Measurements from ENCODE around the gene CHCHD3. TPM values are rescaled to one million over a fixed set of nuclear protein-coding genes. Genes with fewer than 3 reads are reported as not detected.

The CHCHD3 gene
- total RNA-seq, 1 experiment from 2014 or later, result 100 TPM

DNA sequence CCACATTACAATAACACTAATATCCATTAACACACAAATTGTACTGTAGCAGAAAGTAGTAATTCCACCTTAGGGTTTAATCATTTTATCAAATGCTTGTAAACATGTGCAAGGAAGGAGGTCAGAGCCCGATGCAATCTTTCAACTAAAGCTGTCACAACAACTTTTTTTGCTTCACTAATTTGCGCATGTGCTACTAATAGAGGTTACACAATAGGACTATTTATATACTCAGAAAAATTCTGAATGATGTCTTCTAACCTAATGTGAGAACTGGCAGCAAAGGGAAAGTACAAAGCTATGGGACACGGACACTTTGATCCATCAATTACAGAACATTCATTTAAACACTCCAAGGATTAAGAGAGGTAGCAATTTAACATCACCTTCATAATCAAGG lies 244.4 kb downstream of the CHCHD3 start:
- H4K20me1 ChIP-seq (ENCODE audit: insufficient read depth), result no peaks in the 10 kb centered on the region; the same call in 1 of the 2 replicates
- no peaks in the 10 kb centered on the region for H3K4me1 ChIP-seq (replicated peaks; ENCODE audit: insufficient read depth)
- intact Hi-C loops (cut with micrococcal nuclease; ENCODE audit: unreplicated experiment), result no loop called here
- H3K4me3 ChIP-seq, result no peak overlapping the region
- no peak for DNase-seq
- ChIA-PET CTCF (no interaction called here), POLR2A (ENCODE audit: unreplicated experiment) (no interaction called here)
- H2AFZ ChIP-seq, result no peak overlapping the region
- no peak for TF ChIP-seq EZH2 (IDR thresholded peaks at IDR 0.05; ENCODE audit: low read depth)
- no peaks in the 10 kb centered on the region for H3K27me3 ChIP-seq (ENCODE audit: insufficient read depth, low read depth)
- H3K4me2 ChIP-seq, result no peak overlapping the region
- H3K36me3 ChIP-seq (ENCODE audit: low read depth), result 0 out of 2 replicates have a peak, but pooled peaks cover 3% of the 10 kb centered on the region
- no peak overlapping the region for H3K27ac ChIP-seq
- no peaks in the 10 kb centered on the region for H3K9me3 ChIP-seq (ENCODE audit: insufficient read depth, low read depth)
- BruUV-seq (replicated peaks), result no TSS peak
- H3K79me2 ChIP-seq (ENCODE audit: low read depth), result no peaks in the 10 kb centered on the region
- no peaks in the 10 kb centered on the region for H3F3A ChIP-seq (ENCODE audit: insufficient read depth, low read depth)
- H3K9me2 ChIP-seq (ENCODE audit: insufficient read depth), result no peaks in the 10 kb centered on the region

DNA sequence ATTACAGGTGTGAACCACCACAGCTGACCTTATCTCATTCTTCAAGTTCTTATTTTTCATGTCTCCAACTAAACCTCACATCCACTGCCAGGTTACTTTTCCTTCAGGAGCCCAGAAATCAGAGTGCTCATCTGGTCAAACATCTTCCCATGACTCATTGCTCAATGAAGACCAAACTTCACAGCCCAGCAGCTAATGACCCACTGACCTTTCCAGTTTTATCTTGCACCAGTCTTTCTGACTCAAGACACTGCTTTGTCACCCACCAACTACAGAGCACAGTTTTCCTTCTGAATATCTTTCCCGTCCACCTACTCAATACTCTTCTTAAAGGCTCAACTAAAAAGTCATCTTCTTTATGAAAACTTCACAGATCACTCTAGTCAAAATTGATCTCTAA lies 245.1 kb downstream of the CHCHD3 start:
- no peaks in the 10 kb centered on the region for H3K9me2 ChIP-seq (ENCODE audit: insufficient read depth)
- H3K79me2 ChIP-seq (ENCODE audit: low read depth), result no peaks in the 10 kb centered on the region
- DNase-seq, result no peak
- ChIA-PET CTCF (no interaction called here), POLR2A (ENCODE audit: unreplicated experiment) (no interaction called here)
- H3K27me3 ChIP-seq (ENCODE audit: insufficient read depth, low read depth), result no peaks in the 10 kb centered on the region
- H3K9me3 ChIP-seq (ENCODE audit: insufficient read depth, low read depth), result no peaks in the 10 kb centered on the region
- H3F3A ChIP-seq (ENCODE audit: insufficient read depth, low read depth), result no peaks in the 10 kb centered on the region
- TF ChIP-seq, protein P1, sequence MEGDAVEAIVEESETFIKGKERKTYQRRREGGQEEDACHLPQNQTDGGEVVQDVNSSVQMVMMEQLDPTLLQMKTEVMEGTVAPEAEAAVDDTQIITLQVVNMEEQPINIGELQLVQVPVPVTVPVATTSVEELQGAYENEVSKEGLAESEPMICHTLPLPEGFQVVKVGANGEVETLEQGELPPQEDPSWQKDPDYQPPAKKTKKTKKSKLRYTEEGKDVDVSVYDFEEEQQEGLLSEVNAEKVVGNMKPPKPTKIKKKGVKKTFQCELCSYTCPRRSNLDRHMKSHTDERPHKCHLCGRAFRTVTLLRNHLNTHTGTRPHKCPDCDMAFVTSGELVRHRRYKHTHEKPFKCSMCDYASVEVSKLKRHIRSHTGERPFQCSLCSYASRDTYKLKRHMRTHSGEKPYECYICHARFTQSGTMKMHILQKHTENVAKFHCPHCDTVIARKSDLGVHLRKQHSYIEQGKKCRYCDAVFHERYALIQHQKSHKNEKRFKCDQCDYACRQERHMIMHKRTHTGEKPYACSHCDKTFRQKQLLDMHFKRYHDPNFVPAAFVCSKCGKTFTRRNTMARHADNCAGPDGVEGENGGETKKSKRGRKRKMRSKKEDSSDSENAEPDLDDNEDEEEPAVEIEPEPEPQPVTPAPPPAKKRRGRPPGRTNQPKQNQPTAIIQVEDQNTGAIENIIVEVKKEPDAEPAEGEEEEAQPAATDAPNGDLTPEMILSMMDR (conservative IDR thresholded peaks at IDR 0.05), result no peak
- no peak for TF ChIP-seq EZH2 (IDR thresholded peaks at IDR 0.05; ENCODE audit: low read depth)
- no peak overlapping the region for H3K4me3 ChIP-seq
- no peak overlapping the region for H2AFZ ChIP-seq
- H3K27ac ChIP-seq, result no peak overlapping the region
- no TSS peak for BruUV-seq (replicated peaks)
- no peak overlapping the region for H3K4me2 ChIP-seq
- intact Hi-C loops (cut with micrococcal nuclease; ENCODE audit: unreplicated experiment), result no loop called here
- H3K4me1 ChIP-seq (replicated peaks; ENCODE audit: insufficient read depth), result no peaks in the 10 kb centered on the region
- 0 out of 2 replicates have a peak, but pooled peaks cover 3% of the 10 kb centered on the region for H3K36me3 ChIP-seq (ENCODE audit: low read depth)
- H4K20me1 ChIP-seq (ENCODE audit: insufficient read depth), result no peaks in the 10 kb centered on the region; the same call in 1 of the 2 replicates

DNA sequence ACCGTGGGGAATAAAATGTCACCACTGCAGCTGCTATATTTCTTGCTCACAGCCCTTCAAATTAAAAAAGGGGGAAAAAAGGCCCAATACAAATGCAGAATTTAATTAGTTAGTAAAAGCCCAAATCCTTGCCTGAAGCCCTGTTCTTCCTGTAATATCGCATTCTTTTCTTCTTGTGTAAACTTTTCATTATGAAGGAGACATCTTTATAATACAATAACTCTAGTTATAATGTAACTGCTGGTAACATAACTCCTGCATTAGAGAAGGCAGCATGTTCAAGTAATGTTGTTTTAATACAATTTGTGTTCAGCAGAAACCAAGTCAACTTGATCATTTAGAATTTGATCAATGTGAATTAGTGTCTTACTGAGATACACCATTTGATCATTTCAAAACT lies 250.9 kb downstream of the CHCHD3 start:
- no peaks in the 10 kb centered on the region for H3F3A ChIP-seq (ENCODE audit: insufficient read depth, low read depth)
- H3K27me3 ChIP-seq (ENCODE audit: insufficient read depth, low read depth), result no peaks in the 10 kb centered on the region
- DNase-seq, result no peak
- H3K4me3 ChIP-seq, result no peak overlapping the region
- no peak overlapping the region for H3K4me2 ChIP-seq
- H2AFZ ChIP-seq, result no peak overlapping the region
- no peaks in the 10 kb centered on the region for H3K9me3 ChIP-seq (ENCODE audit: insufficient read depth, low read depth)
- ChIA-PET CTCF (no interaction called here), POLR2A (ENCODE audit: unreplicated experiment) (no interaction called here)
- H3K27ac ChIP-seq, result no peak overlapping the region
- no peaks in the 10 kb centered on the region; the same call in 1 of the 2 replicates for H3K9me2 ChIP-seq (ENCODE audit: insufficient read depth)
- no peaks in the 10 kb centered on the region for H3K4me1 ChIP-seq (replicated peaks; ENCODE audit: insufficient read depth)
- intact Hi-C loops (cut with micrococcal nuclease; ENCODE audit: unreplicated experiment), result no loop called here
- BruUV-seq (replicated peaks), result no TSS peak
- no peaks in the 10 kb centered on the region for H3K79me2 ChIP-seq (ENCODE audit: low read depth)
- no peaks in the 10 kb centered on the region for H3K36me3 ChIP-seq (ENCODE audit: low read depth)
- no peaks in the 10 kb centered on the region for H4K20me1 ChIP-seq (ENCODE audit: insufficient read depth)
- TF ChIP-seq, protein P1 (conservative IDR thresholded peaks at IDR 0.05), result no peak
- TF ChIP-seq EZH2 (IDR thresholded peaks at IDR 0.05; ENCODE audit: low read depth), result no peak

DNA sequence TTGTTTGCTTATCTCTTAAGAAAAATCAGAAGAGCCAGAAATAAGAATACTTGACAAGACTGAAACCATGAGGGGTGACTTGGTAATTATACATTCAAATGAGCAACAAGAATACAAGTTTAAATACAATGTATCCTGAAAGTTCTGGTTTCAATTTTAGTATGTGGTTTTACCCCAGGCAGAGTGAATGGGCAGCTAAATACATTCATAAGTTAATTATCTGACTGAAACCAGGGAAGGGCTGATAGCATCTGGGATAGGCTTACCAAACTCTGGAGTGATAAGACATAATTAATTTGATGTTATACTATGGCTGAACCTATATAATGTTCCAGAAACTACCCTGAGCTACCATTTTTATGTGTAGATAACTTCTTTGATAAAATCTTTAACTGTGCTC lies 253.4 kb downstream of the CHCHD3 start:
- POLR2A ChIA-PET (ENCODE audit: unreplicated experiment), result no interaction called here
- Histone ChIP-seq H3K4me2 (no peak overlapping the region), H3K9me3 (ENCODE audit: insufficient read depth, low read depth) (no peaks in the 10 kb centered on the region), H3K79me2 (ENCODE audit: low read depth) (no peaks in the 10 kb centered on the region), H3K4me3 (no peak overlapping the region), H3K27ac (no peak overlapping the region), H4K20me1 (ENCODE audit: insufficient read depth) (no peaks in the 10 kb centered on the region), H3F3A (ENCODE audit: insufficient read depth, low read depth) (no peaks in the 10 kb centered on the region), H2AFZ (no peak overlapping the region), H3K4me1 (replicated peaks; ENCODE audit: insufficient read depth) (no peaks in the 10 kb centered on the region), H3K9me2 (ENCODE audit: insufficient read depth) (no peaks in the 10 kb centered on the region; the same call in 1 of the 2 replicates), H3K27me3 (ENCODE audit: insufficient read depth, low read depth) (no peaks in the 10 kb centered on the region), H3K36me3 (ENCODE audit: low read depth) (no peaks in the 10 kb centered on the region)
- no peak for DNase-seq
- intact Hi-C loops (cut with micrococcal nuclease; ENCODE audit: unreplicated experiment), result no loop called here
- no peak for TF ChIP-seq EZH2 (IDR thresholded peaks at IDR 0.05; ENCODE audit: low read depth)
- TF ChIP-seq, protein P1 (conservative IDR thresholded peaks at IDR 0.05), result no peak
- CTCF ChIA-PET, result interaction anchor here (0.6 kb wide), 1 partner anchor 28 kb away, joined by 3 read pairs; no protein-coding TSS in a partner anchor
- BruUV-seq (replicated peaks), result no TSS peak

All from PC-9 (cell line).